Prostate gland (tissue), 2 donors: ENCODE results near the gene CXCL1. TPM values are rescaled to one million over a fixed set of nuclear protein-coding genes. Genes with fewer than 3 reads are reported as not detected.

Experiments used
- DNase-seq: peaks from one replicate; pipeline ENCODE4 v3.0.0-alpha.2; 2019; ENCODE audit warnings: low spot score
- H3K27ac ChIP-seq, 2 donors: fragments of 200-600 bp; sonication (generic); 2 replicates each; pipeline ENCODE4 v1.5.1; 2017 to 2019
- H3K27me3 ChIP-seq: fragments of 200-600 bp; sonication (generic); replicated peaks from 2 replicates; pipeline ENCODE4 v1.5.1; 2019; ENCODE audit not compliant: insufficient read depth
- H3K36me3 ChIP-seq, 2 donors: fragments of 200-600 bp; sonication (generic); 1 replicate in 1 of 2; 2 replicates in 1 of 2; pipeline versions ENCODE4 v1.5.1 to v1.8.1; 2017 to 2019
- H3K4me1 ChIP-seq: fragments of 200-600 bp; sonication (generic); replicated peaks from 2 replicates; pipeline ENCODE4 v1.5.1; 2019
- H3K4me3 ChIP-seq, 2 donors: fragments of 200-600 bp; sonication (generic); 2 replicates each; pipeline ENCODE4 v1.5.1; 2017 to 2019
- H3K9me3 ChIP-seq: fragments of 200-600 bp; sonication (generic); 2 replicates; pipeline ENCODE4 v1.5.1; 2017
- POLR2A ChIP-seq: fragments of 450-650 bp; IDR thresholded peaks from one replicate; pipeline ENCODE4 v1.6.1; 2016; ENCODE audit warnings: antibody characterized with exemption, mild to moderate bottlenecking
- POLR2AphosphoS5 ChIP-seq: sonication (generic); formaldehyde crosslinking; IDR thresholded peaks from one replicate; pipeline ENCODE4 v1.6.1; 2017; ENCODE audit warnings: antibody characterized with exemption
- WGBS: methylation state at CpG from one replicate; pipeline ENCODE4 v1.1.5; 2018; 5-methylcytosine and 5-hydroxymethylcytosine counted together
- intact Hi-C: fragments of 100-400 bp; cut with DNase I; formaldehyde crosslinking; loops from one replicate; pipeline ENCODE4 v1.14.2; 2022
- total RNA-seq, 2 donors: library from RNA; depleted of rRNA; stranded (reverse); fragments of >200 nt; gene quantifications; one replicate each; pipeline ENCODE4 v1.1.0, GENCODE V29; 2016
- TF ChIP-seq, protein P1 (sequence below), 4 experiments: fragments of 200-600 bp in 2 of 4; fragments of 450-650 bp in 2 of 4; sonication (generic) in 2 of 4; IDR thresholded peaks; 1 replicate in 3 of 4; 2 replicates in 1 of 4; pipeline ENCODE4 v1.5.1; 2016 to 2019; ENCODE audit warnings: antibody characterized with exemption in 4 of 4, mild to moderate bottlenecking in 2 of 4, moderate library complexity in 2 of 4

Gene CXCL1
- total RNA-seq, 2 donors from 2014 or later, result 0.74 to 37.1 TPM

DNA sequence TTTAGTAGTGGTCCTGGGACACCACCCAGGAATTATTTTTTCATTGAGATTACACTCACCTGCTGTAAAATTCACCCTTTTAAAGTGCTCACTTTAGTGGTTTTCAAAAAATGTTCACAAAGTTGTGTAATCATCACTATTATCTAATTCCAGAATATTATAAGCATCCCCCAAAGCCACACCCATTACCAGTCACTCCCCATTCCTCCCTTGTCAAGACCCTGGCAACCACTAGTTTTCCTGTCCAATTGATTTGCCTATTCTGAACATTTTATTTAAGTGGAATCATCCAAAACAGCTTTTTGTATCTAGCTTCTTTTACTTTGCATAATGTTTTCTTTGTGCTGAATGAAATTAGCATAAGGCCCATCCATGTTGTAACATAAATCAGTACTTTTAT, 45.4 kb upstream of the CXCL1 start:
- DNase-seq, result no peak
- H3K9me3 ChIP-seq, result no peaks in the 10 kb centered on the region
- H3K36me3 ChIP-seq, result no peaks in the 10 kb centered on the region
- no peak overlapping the region for H3K27ac ChIP-seq
- intact Hi-C loops, result no loop called here
- no peaks in the 10 kb centered on the region for H3K4me1 ChIP-seq
- no peaks in the 10 kb centered on the region for H3K27me3 ChIP-seq
- TF ChIP-seq POLR2A, result no peak
- TF ChIP-seq, protein P1, sequence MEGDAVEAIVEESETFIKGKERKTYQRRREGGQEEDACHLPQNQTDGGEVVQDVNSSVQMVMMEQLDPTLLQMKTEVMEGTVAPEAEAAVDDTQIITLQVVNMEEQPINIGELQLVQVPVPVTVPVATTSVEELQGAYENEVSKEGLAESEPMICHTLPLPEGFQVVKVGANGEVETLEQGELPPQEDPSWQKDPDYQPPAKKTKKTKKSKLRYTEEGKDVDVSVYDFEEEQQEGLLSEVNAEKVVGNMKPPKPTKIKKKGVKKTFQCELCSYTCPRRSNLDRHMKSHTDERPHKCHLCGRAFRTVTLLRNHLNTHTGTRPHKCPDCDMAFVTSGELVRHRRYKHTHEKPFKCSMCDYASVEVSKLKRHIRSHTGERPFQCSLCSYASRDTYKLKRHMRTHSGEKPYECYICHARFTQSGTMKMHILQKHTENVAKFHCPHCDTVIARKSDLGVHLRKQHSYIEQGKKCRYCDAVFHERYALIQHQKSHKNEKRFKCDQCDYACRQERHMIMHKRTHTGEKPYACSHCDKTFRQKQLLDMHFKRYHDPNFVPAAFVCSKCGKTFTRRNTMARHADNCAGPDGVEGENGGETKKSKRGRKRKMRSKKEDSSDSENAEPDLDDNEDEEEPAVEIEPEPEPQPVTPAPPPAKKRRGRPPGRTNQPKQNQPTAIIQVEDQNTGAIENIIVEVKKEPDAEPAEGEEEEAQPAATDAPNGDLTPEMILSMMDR (IDR thresholded peaks at IDR 0.05), result no peak
- TF ChIP-seq POLR2AphosphoS5, result no peak
- H3K4me3 ChIP-seq, result no peak overlapping the region

DNA sequence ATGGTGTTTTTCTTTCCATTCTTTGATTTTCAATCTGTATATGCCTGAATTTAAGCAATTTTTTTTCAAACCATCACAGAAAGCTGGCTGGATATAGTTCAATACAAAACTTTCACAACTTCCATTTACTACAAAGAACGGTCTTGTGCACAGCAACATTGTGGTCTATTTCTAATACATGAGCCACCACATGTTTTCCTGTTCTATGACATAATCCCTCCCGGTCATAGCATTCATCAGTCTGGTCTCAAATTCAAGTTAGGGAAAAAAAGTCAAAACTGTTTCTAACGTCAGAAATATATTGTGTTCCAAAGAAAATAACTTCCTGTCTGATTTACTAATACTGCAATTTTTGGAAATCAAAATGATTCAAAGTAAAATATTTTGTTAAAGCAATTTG, 40.2 kb upstream of the CXCL1 start:
- intact Hi-C loops, result no loop called here
- Histone ChIP-seq H3K27ac (no peak overlapping the region), H3K9me3 (no peaks in the 10 kb centered on the region)

DNA sequence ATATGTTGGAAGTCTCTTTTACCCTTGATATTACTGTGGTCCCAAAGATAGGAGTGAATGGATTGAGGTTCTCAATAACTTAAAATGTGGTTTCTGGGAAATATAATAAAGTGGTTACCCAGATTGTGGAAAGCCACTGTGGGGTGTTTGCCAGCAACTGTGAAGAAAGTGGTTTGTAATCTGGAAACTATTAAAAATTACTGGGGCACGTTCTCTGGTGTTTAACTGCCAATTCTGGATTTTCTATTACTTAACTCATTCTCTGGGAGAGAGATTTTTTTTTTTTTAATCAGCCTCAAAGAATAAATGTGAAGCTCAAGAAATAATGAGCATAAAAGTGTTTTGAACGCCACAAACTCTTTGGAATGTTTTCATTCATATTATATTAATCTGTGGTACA, 37.6 kb upstream of the CXCL1 start:
- Histone ChIP-seq H3K4me3 (no peak overlapping the region), H3K27me3 (no peaks in the 10 kb centered on the region), H3K9me3 (no peaks in the 10 kb centered on the region), H3K4me1 (no peaks in the 10 kb centered on the region), H3K27ac (no peak overlapping the region), H3K36me3 (no peaks in the 10 kb centered on the region)
- intact Hi-C loops, result no loop called here
- TF ChIP-seq POLR2A, result no peak
- TF ChIP-seq POLR2AphosphoS5, result no peak
- TF ChIP-seq, protein P1 (IDR thresholded peaks at IDR 0.05), result no peak
- DNase-seq, result no peak
- WGBS, result 46% methylated on average over 2 of the region's 2 CpGs

More for the DNA sequence above, 40.2 kb upstream of the CXCL1 start:
- TF ChIP-seq POLR2AphosphoS5, result no peak
- TF ChIP-seq, protein P1 (IDR thresholded peaks at IDR 0.05), result no peak
- no peak for TF ChIP-seq POLR2A
- Histone ChIP-seq H3K4me1 (no peaks in the 10 kb centered on the region), H3K36me3 (no peaks in the 10 kb centered on the region), H3K27me3 (no peaks in the 10 kb centered on the region), H3K4me3 (no peak overlapping the region)
- 79% methylated on average over 3 of the region's 3 CpGs for WGBS
- no peak for DNase-seq

DNA sequence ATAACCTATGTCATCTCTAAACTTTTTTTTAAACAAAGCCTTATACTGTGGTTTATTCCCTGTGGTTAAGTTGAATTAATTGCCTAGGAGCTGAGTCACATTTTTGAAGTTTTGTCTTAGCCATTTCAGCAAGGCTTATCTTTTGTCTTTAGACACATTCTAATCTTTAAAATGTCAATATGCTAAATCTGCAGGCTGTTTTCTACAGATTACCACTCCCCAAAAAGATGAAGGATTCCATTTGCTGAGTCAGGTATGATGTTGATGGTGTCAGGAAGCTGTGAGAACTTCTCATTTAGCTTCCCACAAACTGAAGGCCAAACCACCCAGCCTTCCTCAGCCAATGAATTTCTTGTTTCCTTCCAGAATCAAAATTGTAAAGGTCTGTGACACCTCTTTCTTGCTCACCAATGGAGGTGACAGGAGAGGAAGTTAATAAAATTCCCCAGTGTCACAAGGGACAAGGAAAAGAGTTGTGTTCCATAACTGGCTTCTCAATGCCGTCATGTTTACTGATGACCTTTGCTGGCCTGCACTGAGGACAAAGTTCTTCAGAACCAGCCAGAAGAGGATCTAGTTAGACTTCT, 36.4 kb upstream of the CXCL1 start:
- TF ChIP-seq POLR2AphosphoS5 (no peak), POLR2A (no peak)
- TF ChIP-seq, protein P1 (IDR thresholded peaks at IDR 0.05), result no peak
- Histone ChIP-seq H3K4me3 (no peak overlapping the region), H3K27ac (no peak overlapping the region), H3K27me3 (no peaks in the 10 kb centered on the region), H3K9me3 (no peaks in the 10 kb centered on the region), H3K36me3 (no peaks in the 10 kb centered on the region), H3K4me1 (no peaks in the 10 kb centered on the region)
- no peak for DNase-seq
- 94% methylated on average over 1 of the region's 1 CpG for WGBS
- intact Hi-C loops, result no loop called here
